Uterus (tissue), 2 donors: ENCODE measurements around the gene SEC14L5.

ENCODE experiments used
- CTCF ChIP-seq, 4 experiments: fragments of 200-600 bp in 2 of 4; fragments of 450-650 bp in 2 of 4; sonication (generic) in 2 of 4; IDR thresholded peaks; one replicate each; pipeline ENCODE4 v1.5.1; 2016 to 2019; ENCODE audit warnings: antibody characterized with exemption in 4 of 4, mild to moderate bottlenecking in 2 of 4, moderate library complexity in 1 of 4
- POLR2A ChIP-seq, 2 donors: fragments of 450-650 bp; IDR thresholded peaks; one replicate each; pipeline ENCODE4 v1.6.1; 2016; ENCODE audit warnings: antibody characterized with exemption in 2 of 2, mild to moderate bottlenecking in 1 of 2, moderate library complexity in 1 of 2

- TF ChIP-seq CTCF (IDR thresholded peaks at IDR 0.05) (no peak), POLR2A (IDR thresholded peaks at IDR 0.05) (no peak)
Measured at GRCh38 chr16:4944333-4945281, 13.5 kb upstream of the SEC14L5 start.
